HEK293 (cell line): ENCODE measurements around the gene MAPT.

Source experiments
- CTCF ChIA-PET: fragments of 350-600 bp; formaldehyde crosslinking; extraction: SDS; loops from one replicate; lab custom pipeline; 2021; ENCODE audit warnings: antibody characterized with exemption; lab: Yijun Ruan, JAX
- POLR2A ChIA-PET: fragments of 300-600 bp; formaldehyde crosslinking; extraction: SDS; loops from one replicate; lab custom pipeline; 2020; ENCODE audit warnings: antibody characterized with exemption, inconsistent platforms; lab: Yijun Ruan, JAX
- H3K27ac ChIP-seq: fragments of 200-500 bp; sonication (Bioruptor generic); 2 replicates; pipeline ENCODE4 v1.5.1; 2014; ENCODE audit warnings: low read depth, low read length, control low read depth, inconsistent platforms; ENCODE audit errors: extremely low read depth
- H3K36me3 ChIP-seq, 2 experiments: fragments of 200-500 bp in 1 of 2; sonication (Bioruptor generic) in 1 of 2; 1 replicate in 1 of 2; 2 replicates in 1 of 2; pipeline ENCODE4 v1.5.1; 2014 to 2017; ENCODE audit warnings: inconsistent platforms in 2 of 2, low read length in 2 of 2; ENCODE audit not compliant: control insufficient read depth in 2 of 2, insufficient read depth in 1 of 2
- H3K4me1 ChIP-seq: fragments of 200-500 bp; sonication (Bioruptor generic); 2 replicates; pipeline ENCODE4 v1.5.1; 2014; ENCODE audit warnings: mild to moderate bottlenecking, low read length, inconsistent platforms; ENCODE audit not compliant: control insufficient read depth, insufficient read depth
- H3K4me3 ChIP-seq: 2 replicates; pipeline ENCODE4 v1.5.1; 2011; ENCODE audit warnings: low read depth, mild to moderate bottlenecking, control low read depth, low read length, moderate library complexity
- H3K9me3 ChIP-seq: fragments of 200-500 bp; sonication (Bioruptor generic); 2 replicates; pipeline ENCODE4 v1.5.1; 2014; ENCODE audit warnings: low read depth, low read length, inconsistent platforms; ENCODE audit not compliant: control insufficient read depth, insufficient read depth
- ATF2 ChIP-seq: fragments of 450-650 bp; formaldehyde crosslinking; IDR thresholded peaks from 2 replicates; pipeline ENCODE4 v1.5.1; 2016; ENCODE audit warnings: missing biosample characterization, missing genetic modification characterization, low read depth
- EGR2 ChIP-seq: fragments of 450-650 bp; formaldehyde crosslinking; IDR thresholded peaks from 2 replicates; pipeline ENCODE4 v1.5.1; 2016; ENCODE audit warnings: low read depth, missing biosample characterization, missing genetic modification characterization
- MEIS1 ChIP-seq: sonication (generic); formaldehyde crosslinking; IDR thresholded peaks from 2 replicates; pipeline ENCODE4 v1.8.1; 2022; ENCODE audit warnings: missing genetic modification reagents, mild to moderate bottlenecking, borderline replicate concordance
- OSR2 ChIP-seq: fragments of 450-650 bp; formaldehyde crosslinking; IDR thresholded peaks from 2 replicates; pipeline ENCODE4 v1.5.1; 2016; ENCODE audit warnings: missing biosample characterization, missing genetic modification characterization
- SCRT1 ChIP-seq: fragments of 450-650 bp; formaldehyde crosslinking; IDR thresholded peaks from 2 replicates; pipeline ENCODE4 v1.5.1; 2016; ENCODE audit warnings: missing biosample characterization, missing genetic modification characterization, borderline replicate concordance
- SP3 ChIP-seq: fragments of 450-650 bp; formaldehyde crosslinking; IDR thresholded peaks from 2 replicates; pipeline ENCODE4 v1.5.1; 2016; ENCODE audit warnings: missing biosample characterization, missing genetic modification characterization
- TCF7L2 ChIP-seq: IDR thresholded peaks from 2 replicates; pipeline ENCODE4 v1.6.1; 2011; ENCODE audit warnings: low read depth, mild to moderate bottlenecking, inconsistent platforms, low read length, moderate library complexity, borderline replicate concordance
- ZIC2 ChIP-seq: fragments of 450-650 bp; formaldehyde crosslinking; IDR thresholded peaks from 2 replicates; pipeline ENCODE4 v1.5.1; 2016; ENCODE audit warnings: missing biosample characterization, missing genetic modification characterization
- ZNF132 ChIP-seq: fragments of 450-650 bp; formaldehyde crosslinking; IDR thresholded peaks from 2 replicates; pipeline ENCODE4 v1.5.1; 2017; ENCODE audit warnings: missing biosample characterization, missing genetic modification characterization, borderline replicate concordance
- ZNF138 ChIP-seq: fragments of 450-650 bp; formaldehyde crosslinking; IDR thresholded peaks from 2 replicates; pipeline ENCODE4 v1.5.1; 2016; ENCODE audit warnings: missing biosample characterization, missing genetic modification characterization, borderline replicate concordance
- ZNF157 ChIP-seq: fragments of 450-650 bp; formaldehyde crosslinking; IDR thresholded peaks from 2 replicates; pipeline ENCODE4 v1.5.1; 2016; ENCODE audit warnings: missing biosample characterization, missing genetic modification characterization
- ZNF169 ChIP-seq: fragments of 450-650 bp; formaldehyde crosslinking; IDR thresholded peaks from 2 replicates; pipeline ENCODE4 v1.5.1; 2016; ENCODE audit warnings: missing biosample characterization, missing genetic modification characterization
- ZNF202 ChIP-seq: fragments of 450-650 bp; formaldehyde crosslinking; IDR thresholded peaks from 2 replicates; pipeline ENCODE4 v1.5.1; 2016; ENCODE audit warnings: missing biosample characterization, missing genetic modification characterization, borderline replicate concordance
- ZNF280C ChIP-seq: fragments of 450-650 bp; formaldehyde crosslinking; IDR thresholded peaks from 2 replicates; pipeline ENCODE4 v1.5.1; 2016; ENCODE audit warnings: missing biosample characterization, missing genetic modification characterization
- ZNF280D ChIP-seq: fragments of 450-650 bp; formaldehyde crosslinking; IDR thresholded peaks from 2 replicates; pipeline ENCODE4 v1.5.1; 2016; ENCODE audit warnings: missing biosample characterization, missing genetic modification characterization
- ZNF311 ChIP-seq: fragments of 450-650 bp; formaldehyde crosslinking; IDR thresholded peaks from 2 replicates; pipeline ENCODE4 v1.5.1; 2017; ENCODE audit warnings: missing biosample characterization, missing genetic modification characterization, borderline replicate concordance
- ZNF335 ChIP-seq: fragments of 450-650 bp; formaldehyde crosslinking; conservative IDR thresholded peaks from 2 replicates; pipeline ENCODE4 v1.5.1; 2016; ENCODE audit warnings: missing biosample characterization, missing genetic modification characterization
- ZNF398 ChIP-seq: fragments of 450-650 bp; formaldehyde crosslinking; IDR thresholded peaks from 2 replicates; pipeline ENCODE4 v1.5.1; 2017; ENCODE audit warnings: missing biosample characterization, missing genetic modification characterization
- ZNF558 ChIP-seq: fragments of 450-650 bp; formaldehyde crosslinking; IDR thresholded peaks from 2 replicates; pipeline ENCODE4 v1.5.1; 2016; ENCODE audit warnings: missing biosample characterization, missing genetic modification characterization
- ZNF704 ChIP-seq: fragments of 450-650 bp; formaldehyde crosslinking; IDR thresholded peaks from 2 replicates; pipeline ENCODE4 v1.5.1; 2016; ENCODE audit warnings: missing biosample characterization, missing genetic modification characterization
- ZNF776 ChIP-seq: fragments of 450-650 bp; formaldehyde crosslinking; IDR thresholded peaks from 2 replicates; pipeline ENCODE4 v1.5.0; 2017; ENCODE audit warnings: missing biosample characterization, missing genetic modification characterization, borderline replicate concordance

The MAPT gene

GRCh38 chr17:45930420-45930951 is 36.1 kb downstream of the MAPT start:
- ChIA-PET POLR2A (no interaction called here), CTCF (interaction anchor here (0.6 to 13.2 kb wide), 4 partner anchors 13 to 99 kb away, joined by 3 to 92 read pairs (median 4); no protein-coding TSS in a partner anchor)
- Histone ChIP-seq H3K36me3 (no peaks in the 10 kb centered on the region), H3K27ac (no peak overlapping the region), H3K9me3 (no peaks in the 10 kb centered on the region), H3K4me3 (no peak overlapping the region)
- TF ChIP-seq ZNF280C = no peak
- TF ChIP-seq, all 188 proteins: peak for 0
- H3K4me1 ChIP-seq = peaks cover 8% of the 10 kb centered on the region

- Histone ChIP-seq H3K4me1 (peaks cover 15% of the 10 kb centered on the region), H3K36me3 (no peaks in the 10 kb centered on the region), H3K4me3 (no peak overlapping the region), H3K9me3 (no peaks in the 10 kb centered on the region), H3K27ac (no peak overlapping the region)
- POLR2A ChIA-PET = no interaction called here
- TF ChIP-seq ZNF132 (tag by site-specific recombination) = no peak
- TF ChIP-seq ZNF335 (tag by site-specific recombination) = no peak
- TF ChIP-seq ZNF704 (tag by site-specific recombination) = no peak
- no peak for TF ChIP-seq SCRT1 (tag by site-specific recombination)
- no peak for TF ChIP-seq OSR2 (tag by site-specific recombination)
- no peak for TF ChIP-seq ZNF157 (tag by site-specific recombination)
- TF ChIP-seq ZNF398 (tag by site-specific recombination) = no peak
- TF ChIP-seq EGR2 (tag by site-specific recombination) = no peak
- TF ChIP-seq ATF2 (tag by site-specific recombination) = no peak
- no peak for TF ChIP-seq ZNF776
- TF ChIP-seq SP3 (tag by site-specific recombination) = no peak
- TF ChIP-seq TCF7L2 = no peak
- TF ChIP-seq ZNF280D (tag by site-specific recombination) = no peak
- no peak for TF ChIP-seq ZNF138
- no peak for TF ChIP-seq ZNF558 (tag by site-specific recombination)
- TF ChIP-seq ZNF311 (tag by site-specific recombination) = no peak
- TF ChIP-seq ZNF202 (tag by site-specific recombination) = no peak
- no peak for TF ChIP-seq MEIS1 (CRISPR knock-in tag)
- no peak for TF ChIP-seq ZIC2
- no peak for TF ChIP-seq ZNF169 (tag by site-specific recombination)
- CTCF ChIA-PET = interaction anchor here (0.5 to 13.2 kb wide), 3 partner anchors 17 to 86 kb away, joined by 3 to 92 read pairs (median 3); no protein-coding TSS in a partner anchor
Measured at GRCh38 chr17:45931677-45932076, 37.3 kb downstream of the MAPT start.
